Heart left ventricle (tissue), 16 donors: ENCODE data around the gene MAP4K2. TPM values are rescaled to one million over a fixed set of nuclear protein-coding genes. Genes with fewer than 3 reads are reported as not detected.

Experiments
- ATAC-seq, 4 donors: fragments of 200-7000 bp; cut with Tn5 transposase; one replicate each; pipeline ENCODE4 v1.9.1; 2020 to 2022; ENCODE audit warnings: moderate library complexity in 4 of 4, mild to moderate bottlenecking in 3 of 4, moderate number of reproducible peaks in 1 of 4
- DNase-seq, 5 donors: peaks; one replicate each; pipeline ENCODE4 v3.0.0-alpha.2; 2020
- H3K27ac ChIP-seq, 12 donors: fragments of 200-600 bp; sonication (generic) in 4 of 12; one replicate each; pipeline versions ENCODE4 v1.5.0 to v1.8.0; 2016 to 2022; ENCODE audit warnings: mild to moderate bottlenecking in 2 of 12
- H3K27me3 ChIP-seq, 9 donors: fragments of 200-600 bp; sonication (generic) in 2 of 9; one replicate each; pipeline versions ENCODE4 v1.5.1 to v1.8.0; 2016 to 2022; ENCODE audit warnings: mild to moderate bottlenecking in 3 of 9
- H3K36me3 ChIP-seq, 9 donors: fragments of 200-600 bp; sonication (generic) in 2 of 9; one replicate each; pipeline versions ENCODE4 v1.5.0 to v1.8.0; 2018 to 2022; ENCODE audit warnings: mild to moderate bottlenecking in 2 of 9
- H3K4me1 ChIP-seq, 12 donors: fragments of 200-600 bp; sonication (generic) in 4 of 12; one replicate each; pipeline versions ENCODE4 v1.5.0 to v1.8.0; 2016 to 2022; ENCODE audit warnings: mild to moderate bottlenecking in 3 of 12
- H3K4me3 ChIP-seq, 12 donors: fragments of 200-600 bp; sonication (generic) in 4 of 12; one replicate each; pipeline versions ENCODE4 v1.5.0 to v1.8.0; 2017 to 2022; ENCODE audit warnings: mild to moderate bottlenecking in 9 of 12, moderate library complexity in 4 of 12
- H3K9me3 ChIP-seq, 12 donors: fragments of 200-600 bp; sonication (generic) in 4 of 12; one replicate each; pipeline versions ENCODE4 v1.5.0 to v1.8.0; 2016 to 2022; ENCODE audit warnings: mild to moderate bottlenecking in 1 of 12
- POLR2A ChIP-seq, 2 donors: fragments of 450-650 bp; IDR thresholded peaks; one replicate each; pipeline ENCODE4 v1.6.1; 2017; ENCODE audit warnings: antibody characterized with exemption in 2 of 2, mild to moderate bottlenecking in 2 of 2, moderate library complexity in 2 of 2
- WGBS, 4 donors: extraction: QIAGEN DNeasy Blood & Tissue Kit in 2 of 4; methylation state at CpG; one replicate each; pipeline versions ENCODE4 v1.1.5 to v1.1.7; 2013 to 2018; 5-methylcytosine and 5-hydroxymethylcytosine counted together
- intact Hi-C, 10 donors: fragments of 100-400 bp; cut with DNase I; formaldehyde crosslinking; loops; one replicate each; pipeline versions ENCODE4 v1.11.1 to v1.14.2; 2022
- polyA plus RNA-seq, 2 donors: library from polyadenylated mRNA; stranded (reverse); fragments of 200-250 nt; gene quantifications; one replicate each; pipeline ENCODE4 v1.2.3, GENCODE V29; 2013
- total RNA-seq, 9 donors: library from RNA; depleted of rRNA in 2 of 9; stranded (reverse); fragments of >200 nt in 2 of 9; fragmentation: NEBNext Ultra II Directional in 3 of 9; extraction: Animal tissue kit (Norgen Biotek cat#: 25700) in 3 of 9; gene quantifications; one replicate each; pipeline versions ENCODE4 v1.1.0 to v1.2.4, GENCODE V29; 2016 to 2023
- TF ChIP-seq, protein P1 (sequence below), 12 donors: fragments of 200-600 bp; sonication (generic) in 4 of 12; IDR thresholded peaks; one replicate each; pipeline versions ENCODE4 v1.5.0 to v1.8.0; 2018 to 2022; ENCODE audit warnings: antibody characterized with exemption in 12 of 12, mild to moderate bottlenecking in 5 of 12
- donor health status: ischemic (EF 13 %, LVEDD 7.1; RV severe dilation, severe dysfunction).
- donor health status: healthy with polysubstance abuse.
- donor health status: DM: no; HTN: yes; CAD: no.
- donor health status: DM: no; HTN: no; CAD: no.
- donor health status: ischemic (EF 25% LVEDD 6.9; RV normal size, moderate dysfunction).
- donor health status: ischemic (EF 25% LVEDD 5.7; RV mildly dilated, moderate dysfunction).
- donor health status: healthy.
- donor health status: DM: yes; HTN: yes; CAD: no.
- donor health status: ischemic (EF 35%, LVEDD 5.7; RV mildly dilated, moderate dysfunction).
- donor health status: nonischemic (EF 11% LVEDD 7.7; RV severe dilation, severe dysfunction).
- donor health status: DM: yes; HTN: yes; CAD: no.
- donor health status: PGD.
- donor health status: ischemic (EF 29% LVEDD 5.4; RV normal size, mild dysfunction).
- donor health status: nonischemic (EF 23%, LVEDD 6.1; RV moderate dilation, normal function).

MAP4K2 gene
- total and polyA plus RNA-seq, 11 donors, result 7.0 to 27.5 (median 8.6) TPM

DNA sequence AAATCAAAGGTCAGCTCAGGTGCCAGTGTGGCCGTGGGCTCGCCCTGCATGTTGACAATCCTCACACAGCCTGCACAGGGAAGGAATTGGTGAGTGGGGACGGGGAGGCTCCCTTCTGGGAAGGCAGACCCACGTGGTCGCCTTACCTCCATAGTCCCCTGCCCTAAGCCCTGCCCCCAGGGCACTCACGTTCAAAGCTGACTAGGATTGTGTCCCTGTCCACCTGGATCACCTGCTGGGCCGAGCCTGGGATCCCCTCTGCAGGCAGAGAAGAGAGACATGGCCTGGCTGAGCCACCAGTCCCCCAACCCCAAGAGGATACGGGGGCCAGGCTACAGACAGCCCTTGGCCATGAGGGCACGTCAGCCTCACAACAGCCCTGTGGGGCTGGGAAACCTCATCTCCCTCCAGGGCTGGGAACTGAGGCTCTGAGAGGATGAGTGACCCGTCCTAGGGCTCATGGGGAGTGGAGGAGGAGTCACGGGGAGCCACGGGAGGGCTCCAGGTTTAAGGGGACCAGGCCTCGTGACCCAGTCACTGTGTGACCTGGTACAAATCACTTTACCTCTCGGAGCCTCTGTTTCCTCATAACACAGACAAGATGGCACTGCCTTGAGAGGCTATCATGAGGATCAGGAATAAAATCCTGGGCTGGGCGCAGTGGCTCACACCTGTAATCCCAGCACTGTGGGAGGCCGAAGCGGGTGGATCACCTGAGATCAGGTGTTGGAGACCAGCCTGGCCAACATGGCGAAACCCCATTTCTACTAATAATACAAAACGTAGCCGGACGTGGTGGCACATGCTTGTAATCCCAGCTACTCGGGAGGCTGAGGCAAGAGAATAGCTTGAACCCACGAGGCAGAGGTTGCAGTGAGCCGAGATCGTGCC is 12.6 kb downstream of the MAP4K2 start:
- H3K4me3 ChIP-seq, result no peak overlapping the region
- 89 to 98% (median 95%) methylated on average over 16 to 25 of the region's 25 CpGs for WGBS, 4 donors
- DNase-seq, result peak in 1 of 5 donors; percentile 14
- peaks cover 0 to 39% (median 15%) of the 10 kb centered on the region in 9 donors for H3K36me3 ChIP-seq
- H3K9me3 ChIP-seq, result no peaks in the 10 kb centered on the region
- H3K27ac ChIP-seq, result no peak overlapping the region
- H3K27me3 ChIP-seq, result no peaks in the 10 kb centered on the region
- intact Hi-C loops, result loop anchor here in 1 of 10 donors (5.0 kb wide), 1 partner anchor 102 kb away; no protein-coding TSS in a partner anchor
- peaks cover 0 to 16% (median 5%) of the 10 kb centered on the region in 12 donors for H3K4me1 ChIP-seq
- no peak for TF ChIP-seq POLR2A (IDR thresholded peaks at IDR 0.05)
- TF ChIP-seq, protein P1, sequence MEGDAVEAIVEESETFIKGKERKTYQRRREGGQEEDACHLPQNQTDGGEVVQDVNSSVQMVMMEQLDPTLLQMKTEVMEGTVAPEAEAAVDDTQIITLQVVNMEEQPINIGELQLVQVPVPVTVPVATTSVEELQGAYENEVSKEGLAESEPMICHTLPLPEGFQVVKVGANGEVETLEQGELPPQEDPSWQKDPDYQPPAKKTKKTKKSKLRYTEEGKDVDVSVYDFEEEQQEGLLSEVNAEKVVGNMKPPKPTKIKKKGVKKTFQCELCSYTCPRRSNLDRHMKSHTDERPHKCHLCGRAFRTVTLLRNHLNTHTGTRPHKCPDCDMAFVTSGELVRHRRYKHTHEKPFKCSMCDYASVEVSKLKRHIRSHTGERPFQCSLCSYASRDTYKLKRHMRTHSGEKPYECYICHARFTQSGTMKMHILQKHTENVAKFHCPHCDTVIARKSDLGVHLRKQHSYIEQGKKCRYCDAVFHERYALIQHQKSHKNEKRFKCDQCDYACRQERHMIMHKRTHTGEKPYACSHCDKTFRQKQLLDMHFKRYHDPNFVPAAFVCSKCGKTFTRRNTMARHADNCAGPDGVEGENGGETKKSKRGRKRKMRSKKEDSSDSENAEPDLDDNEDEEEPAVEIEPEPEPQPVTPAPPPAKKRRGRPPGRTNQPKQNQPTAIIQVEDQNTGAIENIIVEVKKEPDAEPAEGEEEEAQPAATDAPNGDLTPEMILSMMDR (IDR thresholded peaks at IDR 0.05), result no peak
- no peak for ATAC-seq

DNA sequence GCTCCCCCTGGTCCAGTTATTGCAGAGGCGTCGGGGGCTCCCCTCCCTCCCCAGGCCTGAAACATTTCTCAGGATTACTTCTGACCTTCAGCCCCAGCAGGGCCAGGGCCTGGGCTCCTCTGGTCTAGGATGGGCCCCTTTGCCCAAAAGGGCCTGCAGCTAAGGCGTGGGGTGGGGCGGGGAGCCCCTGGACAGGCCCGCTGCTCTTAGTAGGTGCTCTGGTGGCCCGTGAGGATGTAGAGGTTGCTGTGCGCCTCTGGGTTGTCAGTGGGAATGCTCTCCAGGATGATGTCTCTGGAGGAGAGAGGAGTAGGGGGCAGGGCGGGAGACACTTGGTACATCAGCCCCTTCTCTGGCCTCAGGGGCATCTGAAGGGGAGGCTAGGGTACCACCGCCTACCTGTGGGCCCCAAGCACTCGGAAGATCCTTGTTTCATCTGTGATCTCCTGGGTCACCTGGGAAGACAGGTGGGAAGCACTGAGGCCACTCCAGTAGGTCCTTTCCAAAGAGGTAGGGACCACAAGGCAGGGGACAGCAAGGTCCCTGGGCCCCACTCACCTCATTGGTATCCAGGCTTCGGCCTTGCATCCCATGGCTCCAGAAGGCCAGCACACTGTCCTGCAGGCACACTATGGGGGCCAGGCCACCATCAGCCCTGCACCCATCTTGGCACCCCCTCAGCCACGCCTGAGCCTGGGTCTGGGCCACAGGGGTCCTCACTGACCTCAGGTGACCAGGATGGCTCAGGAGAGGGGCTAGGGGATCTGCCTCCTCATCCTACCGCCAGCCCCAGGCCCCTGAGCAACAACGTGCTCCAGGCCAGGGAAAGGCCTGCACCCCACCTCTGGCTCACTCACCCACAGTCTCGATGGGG is 13.4 kb downstream of the MAP4K2 start:
- ATAC-seq, result no peak

DNA sequence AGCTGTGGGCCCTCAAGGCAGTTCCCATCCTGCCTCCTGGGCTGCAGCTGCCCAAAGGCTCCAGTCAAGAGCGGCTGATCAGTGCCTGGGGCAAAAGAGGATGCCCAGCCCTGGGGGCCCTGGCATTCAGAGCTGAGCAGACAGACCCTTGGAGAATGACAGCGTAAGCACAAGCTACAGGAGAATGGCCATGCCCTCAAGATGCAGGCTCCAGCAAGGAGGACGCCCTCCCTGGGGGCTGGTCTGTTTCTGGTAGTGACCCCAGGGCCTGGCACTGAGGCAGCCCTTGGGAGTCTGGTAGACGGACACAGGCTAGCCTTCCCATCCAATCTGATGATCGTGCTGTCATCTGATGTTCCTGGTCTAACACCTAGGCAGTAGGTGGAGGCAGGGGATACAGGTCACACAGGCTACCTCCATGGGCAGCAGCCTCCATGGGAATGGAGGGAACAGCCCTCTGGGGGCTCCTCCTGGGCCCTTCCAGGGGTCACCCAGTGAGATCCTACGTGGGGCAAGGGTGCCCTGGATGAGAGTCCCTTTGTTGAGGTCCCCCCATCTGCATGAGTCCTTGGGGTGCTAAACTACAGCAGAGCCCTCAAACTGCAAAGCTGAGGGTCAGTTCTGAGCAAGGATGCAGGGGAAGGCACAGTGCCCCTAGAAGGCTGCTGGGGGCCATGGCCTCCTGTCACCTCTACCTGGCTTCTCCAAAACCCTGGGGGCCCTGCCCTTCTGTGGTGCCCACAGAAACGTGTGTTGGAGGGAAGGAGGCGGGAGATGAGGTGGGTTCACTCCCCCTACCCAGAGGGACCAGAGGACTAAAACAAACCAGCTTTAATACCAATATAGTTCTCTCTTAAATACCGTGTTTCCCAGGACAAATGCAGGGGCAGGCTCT is 14.4 kb downstream of the MAP4K2 start:
- Histone ChIP-seq H3K4me1 (peaks cover 0 to 6% (median 4%) of the 10 kb centered on the region in 12 donors), H3K9me3 (no peaks in the 10 kb centered on the region), H3K27ac (no peak overlapping the region), H3K4me3 (no peak overlapping the region), H3K36me3 (peaks cover 0 to 39% (median 15%) of the 10 kb centered on the region in 9 donors), H3K27me3 (no peaks in the 10 kb centered on the region)
- intact Hi-C loops, result loop anchor here in 1 of 10 donors (5.0 kb wide), 1 partner anchor 104 kb away; no protein-coding TSS in a partner anchor
- ATAC-seq (no peak), DNase-seq (no peak)
- WGBS, 4 donors, result 84 to 91% (median 85%) methylated on average over 6 to 9 of the region's 9 CpGs
- TF ChIP-seq, protein P1 (IDR thresholded peaks at IDR 0.05), result no peak
- TF ChIP-seq POLR2A (IDR thresholded peaks at IDR 0.05), result no peak

More for the DNA sequence above, 13.4 kb downstream of the MAP4K2 start:
- peaks cover 0 to 16% (median 5%) of the 10 kb centered on the region in 12 donors for H3K4me1 ChIP-seq
- WGBS, 4 donors, result 92 to 96% (median 95%) methylated on average over 10 to 15 of the region's 15 CpGs
- TF ChIP-seq, protein P1 (IDR thresholded peaks at IDR 0.05), result no peak
- TF ChIP-seq POLR2A (IDR thresholded peaks at IDR 0.05), result no peak
- intact Hi-C loops, result loop anchor here in 2 of 10 donors (5.0 kb wide), 1 partner anchor 103 kb away; no protein-coding TSS in a partner anchor
- H3K36me3 ChIP-seq, result peaks cover 0 to 39% (median 15%) of the 10 kb centered on the region in 9 donors
- no peaks in the 10 kb centered on the region for H3K27me3 ChIP-seq
- no peak overlapping the region for H3K27ac ChIP-seq
- H3K9me3 ChIP-seq, result no peaks in the 10 kb centered on the region
- no peak overlapping the region for H3K4me3 ChIP-seq
- peak in 1 of 5 donors; percentile 11 for DNase-seq
